Endothelial cell (in vitro differentiated cells): ENCODE data around the gene COPG2. TPM values are rescaled to one million over a fixed set of nuclear protein-coding genes. Genes with fewer than 3 reads are reported as not detected.

Experiments
- DNase-seq: peaks from one replicate; pipeline ENCODE4 v3.0.0; 2021; ENCODE audit warnings: low spot score
- H3K27ac Mint-ChIP-seq: one replicate; pipeline ENCODE4 v1.8.0; 2021; ENCODE audit warnings: mixed read lengths, inconsistent platforms; ENCODE audit not compliant: unreplicated experiment
- H3K27me3 Mint-ChIP-seq: one replicate; pipeline ENCODE4 v1.8.0; 2021; ENCODE audit warnings: mild to moderate bottlenecking, moderate library complexity, mixed read lengths, inconsistent platforms; ENCODE audit not compliant: unreplicated experiment
- H3K36me3 Mint-ChIP-seq: one replicate; pipeline ENCODE4 v1.8.0; 2021; ENCODE audit warnings: mild to moderate bottlenecking, low read depth, mixed read lengths, inconsistent platforms; ENCODE audit not compliant: unreplicated experiment
- H3K4me1 Mint-ChIP-seq: one replicate; pipeline ENCODE4 v1.8.0; 2021; ENCODE audit warnings: mild to moderate bottlenecking, mixed read lengths, inconsistent platforms; ENCODE audit not compliant: unreplicated experiment
- H3K4me3 Mint-ChIP-seq: one replicate; pipeline ENCODE4 v1.8.0; 2021; ENCODE audit warnings: mild to moderate bottlenecking, mixed read lengths, inconsistent platforms; ENCODE audit not compliant: unreplicated experiment
- H3K9me3 Mint-ChIP-seq: one replicate; pipeline ENCODE4 v1.8.0; 2021; ENCODE audit warnings: mixed read lengths, inconsistent platforms; ENCODE audit not compliant: unreplicated experiment
- CTCF ChIP-seq: fragments of 200-600 bp; sonication (generic); IDR thresholded peaks from one replicate; pipeline ENCODE4 v1.5.0; 2021; ENCODE audit warnings: antibody characterized with exemption; ENCODE audit not compliant: unreplicated experiment
- total RNA-seq: library from RNA; stranded (reverse); fragmentation: NEBNext Ultra II Directional; extraction: Animal tissue kit (Norgen Biotek cat#: 25700); gene quantifications from one replicate; pipeline ENCODE4 v1.2.1, GENCODE V29; 2021; ENCODE audit not compliant: unreplicated experiment

Gene COPG2
- total RNA-seq, 1 donor from 2014 or later, result 40.0 TPM

- TF ChIP-seq CTCF, result no peak
- no peak overlapping the region for H3K27ac Mint-ChIP-seq
- H3K4me3 Mint-ChIP-seq, result no peak overlapping the region
- H3K36me3 Mint-ChIP-seq, result peaks cover 3% of the 10 kb centered on the region
- H3K4me1 Mint-ChIP-seq, result peaks cover 9% of the 10 kb centered on the region
- H3K27me3 Mint-ChIP-seq, result peaks cover 3% of the 10 kb centered on the region
- DNase-seq, result no peak
- no peaks in the 10 kb centered on the region for H3K9me3 Mint-ChIP-seq
These were observed 185.5 kb downstream of the COPG2 start for GRCh38 chr7:130483031-130483430.

GRCh38 chr7:130481898-130482297, 186.7 kb downstream of the COPG2 start:
- Mint-ChIP-seq H3K4me1 (peaks cover 5% of the 10 kb centered on the region), H3K27ac (no peak overlapping the region), H3K4me3 (no peak overlapping the region), H3K27me3 (peaks cover 3% of the 10 kb centered on the region), H3K36me3 (peaks cover 3% of the 10 kb centered on the region), H3K9me3 (no peaks in the 10 kb centered on the region)
- DNase-seq, result no peak
- TF ChIP-seq CTCF, result no peak

GRCh38 chr7:130479716-130480400, 188.7 kb downstream of the COPG2 start:
- no peaks in the 10 kb centered on the region for H3K36me3 Mint-ChIP-seq
- no peaks in the 10 kb centered on the region for H3K9me3 Mint-ChIP-seq
- H3K27me3 Mint-ChIP-seq, result no peaks in the 10 kb centered on the region
- DNase-seq, result no peak
- no peaks in the 10 kb centered on the region for H3K4me1 Mint-ChIP-seq
- no peak for TF ChIP-seq CTCF
- H3K27ac Mint-ChIP-seq, result no peak overlapping the region
- no peak overlapping the region for H3K4me3 Mint-ChIP-seq

- Mint-ChIP-seq H3K27me3 (no peaks in the 10 kb centered on the region), H3K27ac (no peak overlapping the region), H3K4me3 (no peak overlapping the region), H3K4me1 (no peaks in the 10 kb centered on the region), H3K9me3 (no peaks in the 10 kb centered on the region), H3K36me3 (no peaks in the 10 kb centered on the region)
- DNase-seq, result no peak
- TF ChIP-seq CTCF, result no peak
These were observed 189.6 kb downstream of the COPG2 start for GRCh38 chr7:130478991-130479390.

GRCh38 chr7:130476297-130477150, 192.0 kb downstream of the COPG2 start:
- H3K4me3 Mint-ChIP-seq, result no peak overlapping the region
- no peaks in the 10 kb centered on the region for H3K36me3 Mint-ChIP-seq
- H3K27ac Mint-ChIP-seq, result no peak overlapping the region
- no peak for TF ChIP-seq CTCF
- H3K4me1 Mint-ChIP-seq, result no peaks in the 10 kb centered on the region
- no peak for DNase-seq
- H3K27me3 Mint-ChIP-seq, result no peaks in the 10 kb centered on the region
- H3K9me3 Mint-ChIP-seq, result no peaks in the 10 kb centered on the region
